ENCODE results near the gene RTN4R.
"Not testable (repeated sequence)": the region's sequence is repeated elsewhere in the genome, so short reads cannot be mapped to it uniquely, and the experiment has no call there.

The RTN4R gene

DNA sequence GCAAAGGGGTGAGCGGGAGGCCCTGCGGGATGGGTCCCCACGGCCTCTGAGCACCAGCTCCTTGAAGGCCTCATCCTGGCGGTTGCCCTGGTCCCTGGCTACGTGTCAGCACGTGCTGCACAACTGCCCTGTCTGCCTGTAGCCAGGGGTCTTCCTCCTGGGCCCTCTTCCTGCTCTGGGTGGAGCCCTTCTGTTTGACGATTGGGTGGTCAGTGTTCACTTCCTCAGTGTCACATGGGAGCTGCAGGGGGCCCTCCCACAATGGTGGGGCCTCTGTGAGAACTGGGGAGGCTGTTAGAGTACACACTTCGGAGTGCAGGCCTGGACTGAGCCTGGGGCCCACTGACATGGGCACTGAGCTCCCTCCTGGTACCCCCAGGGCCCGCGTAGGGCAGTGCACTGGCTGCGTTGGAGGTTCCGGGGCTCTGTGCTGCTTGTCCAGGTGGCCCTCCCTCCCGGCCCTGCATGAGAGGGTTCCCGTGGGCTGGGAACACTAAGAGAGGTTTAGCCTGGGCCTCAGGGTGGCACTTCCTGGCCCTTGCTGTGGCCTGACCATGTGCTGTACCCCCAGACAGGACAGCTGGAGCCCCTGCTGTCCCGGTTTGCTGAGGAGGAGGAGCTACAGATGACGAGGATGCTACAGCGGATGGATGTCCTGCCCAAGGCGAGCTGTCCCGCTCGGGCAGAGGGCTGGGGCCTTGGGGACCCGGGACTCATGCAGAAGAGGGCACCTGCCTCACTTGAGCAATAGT, 38.0 kb upstream of the RTN4R start:
- peak; percentile 30 for DNase-seq

DNA sequence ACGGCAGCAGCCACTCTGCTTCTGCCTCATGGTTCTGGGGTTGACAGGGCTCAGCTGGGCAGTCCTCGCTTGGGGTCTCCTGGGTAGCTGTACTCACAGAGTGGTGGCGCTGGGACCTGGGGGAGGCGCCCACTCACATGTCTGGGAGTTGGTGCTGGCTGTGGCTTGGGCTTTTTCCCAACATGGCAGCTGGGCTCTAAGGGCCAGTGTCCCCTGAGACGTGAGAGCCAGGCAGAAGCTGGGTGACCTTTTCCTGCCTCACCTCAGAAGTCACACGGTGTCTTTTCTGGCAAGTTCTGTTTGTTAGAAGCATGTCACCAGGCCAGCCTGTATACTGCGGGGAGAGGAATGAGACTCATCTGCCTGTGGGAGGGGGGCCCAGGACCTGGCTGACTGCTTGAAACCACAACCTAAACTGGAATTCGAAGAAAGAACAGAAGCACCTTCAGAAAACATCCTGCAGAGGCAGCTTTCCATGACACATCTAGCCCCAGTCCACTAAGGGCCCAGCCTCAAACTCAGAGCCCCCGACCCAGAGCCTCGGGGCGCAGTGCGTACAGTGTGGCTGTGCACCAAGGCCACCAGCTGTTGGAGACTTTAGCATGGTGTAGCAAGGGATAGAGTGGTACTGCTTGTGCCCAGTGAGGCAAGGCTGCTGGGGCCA, 37.2 kb upstream of the RTN4R start:
- not testable (repeated sequence) for DNase-seq

DNA sequence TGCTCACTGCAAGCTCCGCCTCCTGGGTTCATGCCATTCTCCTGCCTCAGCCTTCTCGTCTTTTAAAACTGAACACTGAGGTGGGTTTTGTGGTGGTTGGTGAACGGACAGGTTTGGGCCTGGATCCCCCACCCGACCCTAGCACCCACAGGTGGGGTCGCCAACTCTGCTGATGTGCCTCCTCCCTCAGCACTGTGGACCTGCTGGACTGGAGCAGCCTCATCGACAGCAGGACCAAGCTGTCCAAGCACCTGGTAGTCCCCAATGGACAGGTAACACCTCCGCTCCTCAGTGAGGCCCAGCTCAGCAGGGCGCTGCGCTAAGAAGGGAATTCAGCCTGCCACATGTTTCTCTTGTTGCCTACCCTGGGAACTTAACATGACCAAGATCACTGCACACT, 36.5 kb upstream of the RTN4R start:
- DNase-seq, result no peak

DNA sequence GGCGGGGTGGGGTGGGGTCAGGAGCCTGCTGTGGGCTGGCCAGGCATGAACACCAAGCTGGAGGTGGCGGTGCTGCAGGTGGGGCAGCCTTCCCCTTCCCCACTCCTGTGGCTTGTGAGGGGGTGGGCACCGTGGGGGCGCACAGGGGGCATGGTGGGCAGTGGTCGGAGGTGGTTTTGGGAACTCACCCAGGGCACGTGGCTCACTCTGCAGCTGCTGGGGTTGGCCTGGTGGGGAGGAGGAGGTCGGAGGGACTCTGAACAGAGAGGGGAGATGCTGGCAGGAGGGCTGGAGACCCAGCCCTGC, 35.1 kb upstream of the RTN4R start:
- not testable (repeated sequence) for DNase-seq

DNA sequence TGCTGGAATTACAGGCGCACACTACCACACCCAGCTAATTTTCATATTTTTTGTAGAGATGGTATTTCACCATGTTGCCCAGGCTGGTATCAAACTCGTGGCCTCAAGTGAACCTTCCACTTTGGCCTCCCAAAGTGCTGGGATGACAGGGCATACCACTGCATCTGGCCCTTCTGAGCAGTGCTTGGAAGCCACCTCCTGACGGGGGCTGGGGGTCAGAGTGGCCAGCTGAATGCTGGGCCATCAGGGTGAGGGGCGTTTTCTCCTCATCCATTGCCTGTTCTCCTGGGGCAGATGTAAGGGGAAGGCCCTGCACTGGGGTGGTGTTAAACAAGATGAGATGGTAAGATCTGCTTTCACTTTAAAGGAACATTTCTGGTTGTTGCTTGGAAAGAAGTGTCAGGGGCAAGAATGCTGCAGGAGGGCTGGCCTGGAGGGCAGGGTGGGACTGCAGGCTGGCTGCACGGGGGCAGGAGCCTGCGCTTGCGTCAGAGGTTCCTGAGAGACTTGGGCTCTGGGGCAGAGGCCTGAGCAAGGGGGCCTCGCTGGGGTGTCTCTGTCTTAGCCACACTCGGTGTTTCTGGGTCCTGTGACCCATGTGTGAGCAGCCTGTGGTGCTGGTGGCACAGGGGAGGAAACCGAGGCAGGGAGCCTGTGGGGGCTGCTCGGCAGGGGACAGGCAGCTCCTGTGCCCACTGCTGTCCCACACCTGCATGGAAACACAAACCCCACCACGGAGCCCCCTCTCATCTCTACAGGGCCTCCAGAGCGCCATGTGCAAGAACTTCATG, 34.5 kb upstream of the RTN4R start:
- no peak for DNase-seq

DNA sequence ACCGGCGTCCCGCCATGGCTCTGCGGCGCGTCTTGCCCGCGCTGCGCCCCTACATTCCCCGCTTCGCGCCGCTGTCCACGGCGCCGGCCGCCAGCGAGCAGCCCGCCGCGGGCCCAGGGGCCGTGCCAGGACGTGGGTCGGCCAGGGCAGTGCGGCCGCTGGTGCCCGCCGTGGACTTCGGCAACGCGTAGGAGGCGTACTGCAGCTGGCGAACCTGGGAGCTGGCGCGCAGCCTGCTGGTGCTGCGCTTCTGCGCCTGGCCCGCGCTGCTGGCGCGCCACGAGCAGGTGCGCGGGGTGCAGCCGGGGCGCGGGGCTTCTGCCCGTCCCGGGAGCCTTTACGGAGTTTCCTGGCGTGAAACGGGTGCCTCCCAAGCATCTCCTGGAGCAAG, 31.6 kb upstream of the RTN4R start:
- no peak for DNase-seq

DNA sequence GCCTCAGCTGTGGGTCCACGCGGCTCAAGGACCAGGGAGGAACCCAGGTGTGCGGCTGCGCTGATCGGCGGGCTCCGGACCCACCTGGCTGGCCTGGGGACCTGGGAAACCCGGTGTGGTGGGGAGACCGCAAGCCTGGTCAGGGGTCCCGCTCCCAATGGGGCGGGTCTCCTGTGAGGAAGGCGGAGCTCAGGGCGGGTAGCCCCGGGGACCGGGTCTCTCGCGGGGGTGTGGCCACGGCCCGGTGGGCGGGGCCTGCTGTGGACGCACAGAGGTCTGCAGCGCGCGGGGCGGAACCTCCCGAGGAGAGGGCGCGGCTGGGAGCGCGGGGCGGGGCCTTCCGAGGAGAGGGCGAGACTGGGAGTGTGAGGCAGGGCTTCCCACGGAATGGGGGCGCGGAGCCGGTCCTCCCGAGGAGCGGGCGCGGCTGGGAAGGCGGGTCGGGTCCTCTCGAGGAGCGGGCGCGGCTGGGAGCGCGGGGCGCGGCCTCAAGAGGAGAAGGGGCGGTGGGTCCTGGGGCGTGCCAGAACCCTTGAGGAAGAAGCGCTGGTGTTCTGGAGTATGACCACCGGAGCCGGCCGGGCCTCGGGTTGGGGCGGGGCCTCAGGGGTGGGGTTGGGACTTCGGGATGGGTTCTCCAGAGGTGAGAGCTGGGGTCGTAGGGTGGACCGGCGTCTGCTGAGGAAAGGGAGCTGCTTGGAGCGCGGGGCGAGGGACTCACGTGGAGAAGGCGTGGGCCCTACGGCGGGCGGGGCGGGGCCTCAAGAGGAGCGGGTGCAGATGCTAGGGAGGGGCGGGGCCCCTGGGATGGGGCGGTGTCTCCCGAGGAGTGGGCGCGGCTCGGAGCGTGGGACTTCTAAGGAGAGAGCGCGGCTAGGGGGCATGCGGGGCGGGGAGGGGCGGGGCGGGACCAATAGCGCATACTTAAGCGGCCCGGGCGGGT, 31.0 kb upstream of the RTN4R start:
- peak; percentile 96 for DNase-seq

DNA sequence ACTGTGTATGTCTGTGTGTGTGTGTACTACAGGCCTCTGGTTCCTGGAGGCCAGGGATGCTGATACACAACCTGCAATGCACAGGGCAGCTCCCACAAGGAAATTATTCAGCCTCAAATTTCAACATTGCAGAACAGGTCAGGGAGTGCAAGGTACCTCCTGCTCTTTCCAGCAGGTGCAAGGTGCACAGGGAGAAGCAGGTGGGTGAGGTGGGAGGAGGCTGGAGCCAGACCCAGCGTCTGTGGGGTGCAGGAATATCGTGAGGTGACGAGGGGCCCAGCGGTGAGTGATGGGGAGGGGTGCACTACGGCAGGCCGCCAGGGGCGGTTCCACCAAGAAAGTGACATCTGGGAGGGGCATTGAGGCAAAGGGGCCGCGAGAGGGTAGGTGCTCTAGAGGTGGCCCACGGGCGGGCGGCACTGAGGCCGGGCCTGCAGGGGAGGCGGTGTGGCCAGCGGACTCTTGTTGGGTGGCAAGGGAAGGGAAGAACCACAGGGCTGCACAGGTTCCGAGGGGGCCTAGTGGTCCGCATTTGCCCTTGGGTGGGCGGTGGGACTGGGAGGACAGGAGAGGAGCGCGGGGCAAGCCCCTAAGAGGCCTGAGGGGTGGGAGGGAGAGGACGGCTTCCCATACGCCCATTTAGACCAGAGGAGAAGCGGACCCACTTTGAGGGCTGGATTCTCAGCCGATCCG, 30.1 kb upstream of the RTN4R start:
- DNase-seq, result no peak

DNA sequence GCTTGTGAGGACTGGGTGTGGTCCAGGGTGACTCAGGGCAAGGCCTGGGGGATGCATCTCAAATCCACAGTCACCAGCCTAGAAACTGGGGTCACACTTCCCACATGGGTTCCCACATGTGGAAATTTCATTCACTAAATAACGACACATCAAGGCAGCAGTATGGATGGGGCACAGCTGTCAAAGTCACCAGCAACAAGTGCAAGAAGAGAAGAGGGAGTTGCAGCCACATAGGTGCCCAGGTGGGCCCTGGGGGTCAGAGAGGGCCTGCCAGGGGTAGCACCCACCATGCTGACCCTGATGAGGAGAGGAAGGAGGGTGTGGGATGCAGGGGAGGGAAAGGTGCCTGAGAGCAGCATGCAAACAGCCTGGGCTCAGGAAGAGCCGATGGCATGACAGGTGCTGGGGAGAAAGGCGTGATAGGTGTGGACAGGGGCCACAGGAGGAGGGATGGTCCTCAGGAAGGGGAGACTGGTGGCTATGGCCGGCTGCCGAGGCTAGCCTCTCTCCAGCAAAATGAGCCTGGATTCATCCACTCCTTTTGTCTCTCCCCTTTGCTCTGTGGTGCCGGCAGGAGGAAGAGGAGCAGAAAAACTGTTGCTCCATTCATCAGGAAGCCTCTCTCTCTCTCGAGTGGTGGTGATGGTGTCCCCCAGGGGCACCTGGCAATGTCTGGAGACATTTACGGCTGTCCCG, 29.4 kb upstream of the RTN4R start:
- no peak for DNase-seq

DNA sequence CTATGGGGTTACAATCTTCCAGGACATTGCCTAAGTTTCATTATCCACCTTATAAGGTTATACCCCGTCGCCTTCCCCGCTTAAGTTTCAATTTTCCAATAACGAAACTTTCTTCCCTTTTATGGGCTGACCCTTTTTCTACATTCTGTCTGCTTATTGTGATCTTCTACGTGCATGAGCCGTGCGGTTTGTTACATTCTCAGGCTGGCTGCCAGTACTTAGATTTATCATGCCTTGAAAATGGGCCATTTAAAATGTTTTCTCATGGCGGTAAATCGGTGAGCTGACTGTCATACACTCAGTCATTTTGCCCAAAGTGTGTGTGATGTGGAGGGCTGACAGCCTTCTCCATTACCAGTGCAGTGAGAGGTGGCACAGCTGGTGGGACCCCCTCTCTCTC, 28.5 kb upstream of the RTN4R start:
- DNase-seq, result no peak

DNA sequence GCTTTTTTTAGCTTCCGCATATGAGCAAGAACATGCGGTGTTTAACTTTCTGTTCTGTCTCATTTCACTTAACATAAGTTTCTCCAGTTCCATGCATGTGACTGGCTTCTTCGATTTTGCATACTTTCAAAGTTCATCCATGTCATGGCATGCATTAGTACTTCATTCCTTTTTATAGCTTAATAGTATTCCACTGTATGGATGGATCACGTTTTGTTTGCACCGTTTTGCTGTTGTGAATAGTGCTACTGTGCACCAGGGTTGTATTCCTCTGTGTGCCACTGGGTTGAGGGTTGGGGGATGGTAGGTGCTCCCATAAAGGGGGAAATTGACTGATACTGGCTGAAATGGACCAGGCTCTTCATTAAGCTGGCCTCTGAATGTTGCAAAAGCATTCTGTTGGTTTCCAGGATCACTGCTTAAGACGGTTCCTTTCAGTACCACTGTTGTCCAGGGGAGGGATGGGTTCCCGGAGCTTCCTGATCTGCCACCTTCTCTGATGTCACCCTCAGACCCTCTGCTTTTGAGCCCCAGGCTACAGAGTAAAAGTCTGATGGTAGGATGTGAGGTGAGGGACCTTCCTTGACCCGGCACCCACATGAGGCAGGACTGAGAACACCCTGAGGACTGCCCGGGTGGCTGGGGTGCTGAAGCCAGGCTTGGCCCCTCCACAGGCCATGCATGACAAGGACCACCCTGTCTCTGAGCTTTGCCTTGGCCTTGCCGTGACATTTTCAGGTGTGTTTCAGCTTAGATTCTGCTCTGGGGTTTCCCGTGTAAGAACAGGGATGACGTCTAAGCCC, 27.3 kb upstream of the RTN4R start:
- DNase-seq, result no peak

DNA sequence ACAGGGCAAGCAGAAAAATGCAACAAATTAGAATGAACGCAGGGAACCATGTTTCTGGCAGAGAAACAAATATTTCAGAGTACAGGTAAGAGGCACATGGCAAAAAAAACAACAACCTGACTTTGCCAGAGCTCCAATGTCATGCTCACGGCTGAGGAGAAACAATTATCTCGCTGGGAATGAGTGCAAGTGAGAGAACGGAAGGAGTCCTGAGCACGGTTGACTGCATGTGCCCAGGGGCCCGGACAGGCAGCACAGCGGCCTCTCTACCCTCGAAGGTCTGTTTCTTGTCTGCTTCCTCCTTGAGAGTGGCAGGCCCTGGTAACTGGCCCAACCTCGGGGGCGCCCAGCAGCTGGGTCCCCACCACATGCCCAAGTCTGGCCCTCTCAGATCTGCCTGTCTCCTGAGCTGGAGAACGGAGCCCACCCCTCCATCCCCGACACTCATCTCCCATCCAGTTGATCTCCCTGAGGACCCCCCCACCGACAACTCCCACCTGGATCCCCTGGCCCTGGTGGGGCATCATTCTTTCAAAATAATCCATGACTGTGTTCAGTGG, 24.6 kb upstream of the RTN4R start:
- DNase-seq, result no peak

DNA sequence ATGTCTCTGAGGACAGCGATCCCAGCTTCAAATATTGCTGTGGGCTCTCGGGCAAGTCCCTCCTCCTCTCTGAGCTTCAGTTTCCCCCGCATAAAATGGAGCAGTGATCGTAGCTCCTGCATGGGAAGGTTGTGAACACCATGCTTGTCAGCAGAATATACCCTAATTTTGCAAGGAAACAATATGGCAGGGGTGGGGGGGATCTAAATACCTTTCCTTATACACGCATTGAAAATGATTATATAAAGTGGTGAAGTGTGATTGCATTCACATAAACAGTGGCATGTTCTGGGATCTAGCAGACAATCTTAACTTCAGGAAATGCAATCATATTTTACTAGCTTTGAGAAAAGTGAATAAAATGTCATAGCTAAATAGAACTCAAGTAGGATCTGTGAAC, 24.0 kb upstream of the RTN4R start:
- no peak for DNase-seq

DNA sequence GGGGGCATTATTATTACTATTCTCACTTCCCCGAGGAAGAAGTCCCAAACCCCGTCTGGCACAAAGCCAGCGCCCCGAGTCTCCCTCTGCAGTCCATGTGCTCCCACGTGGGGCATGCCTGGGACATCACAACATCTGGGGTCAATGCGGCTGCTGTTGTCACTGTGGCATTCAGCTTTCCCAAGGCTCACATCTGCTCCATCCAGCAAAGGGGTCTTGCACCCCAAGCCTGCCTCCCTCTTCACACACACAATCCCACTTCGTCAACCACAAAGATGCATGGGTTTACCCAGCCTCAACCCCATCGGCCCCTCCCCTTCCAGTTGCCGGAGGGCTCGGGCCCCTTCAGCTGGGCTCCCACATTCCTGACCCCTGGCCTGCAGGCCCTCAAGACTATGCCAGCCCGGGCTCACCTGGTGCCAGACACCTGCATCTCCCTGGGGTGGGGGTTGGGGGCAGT, 23.5 kb upstream of the RTN4R start:
- no peak for DNase-seq

DNA sequence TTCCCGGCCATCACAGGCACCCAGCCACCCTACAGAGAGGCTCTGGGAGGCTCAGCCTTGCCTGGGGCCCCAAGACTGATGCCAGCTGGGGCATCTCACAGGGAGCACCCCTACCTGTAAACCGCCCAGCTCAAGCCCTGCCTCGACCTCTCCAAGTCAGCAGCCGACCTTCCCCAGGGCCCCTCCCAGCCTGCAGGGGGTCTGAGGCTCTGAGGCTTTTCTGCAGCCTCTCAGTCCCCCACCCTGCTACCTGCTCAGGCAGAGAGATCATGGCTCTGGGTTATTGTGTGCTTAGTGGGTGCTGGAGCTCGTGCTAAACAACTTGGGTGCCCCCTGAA, 23.1 kb upstream of the RTN4R start:
- DNase-seq, result no peak

DNA sequence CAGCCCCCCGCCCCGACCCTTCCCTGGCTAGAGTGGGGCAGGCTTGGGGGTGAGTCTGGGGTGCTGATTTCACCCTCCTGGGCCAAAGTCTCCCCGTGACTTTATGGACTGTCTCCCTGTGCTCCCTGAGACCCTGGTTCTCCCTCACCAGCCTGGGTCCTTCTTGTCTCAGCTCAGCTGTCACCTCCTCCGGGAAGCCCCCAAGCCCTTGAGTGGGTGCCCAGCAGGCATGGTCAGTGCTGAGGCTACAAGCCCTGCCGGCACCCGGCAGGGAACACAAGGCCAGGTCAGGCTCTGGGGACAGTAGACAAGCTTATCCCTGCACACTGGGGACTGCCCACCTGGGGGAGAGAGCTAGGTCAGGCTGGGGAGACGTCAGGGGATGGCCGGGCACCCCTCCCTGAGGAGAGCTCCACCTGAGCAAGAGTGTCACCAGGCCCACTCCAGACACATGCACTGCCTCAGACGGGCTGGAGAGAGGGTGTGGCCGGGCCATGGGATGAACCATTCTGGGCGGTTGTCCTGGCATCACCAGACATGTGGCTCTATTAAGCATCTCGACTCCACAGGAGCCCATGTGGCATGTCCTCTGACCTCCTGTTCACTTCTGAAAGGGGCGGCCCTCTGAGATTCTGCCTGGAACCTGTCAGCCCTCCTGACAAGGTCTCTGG, 22.6 kb upstream of the RTN4R start:
- DNase-seq, result no peak

DNA sequence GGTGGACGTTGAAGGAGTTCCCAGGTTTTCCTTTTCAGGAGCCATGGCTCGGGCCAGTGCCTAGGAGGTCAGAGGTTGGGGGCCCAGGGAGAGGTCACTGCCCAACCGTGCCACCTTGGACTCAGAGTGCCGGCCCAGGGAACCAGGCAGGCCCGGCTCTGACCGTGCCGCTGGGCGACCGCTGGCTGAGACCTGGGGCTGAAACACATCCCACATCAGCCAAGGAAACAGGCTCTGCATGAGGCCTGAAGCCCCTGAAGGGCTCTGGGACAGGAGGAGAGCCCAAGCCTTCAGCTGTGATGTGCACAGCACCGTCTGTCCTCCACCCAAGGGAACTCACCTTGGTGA, 21.9 kb upstream of the RTN4R start:
- no peak for DNase-seq

DNA sequence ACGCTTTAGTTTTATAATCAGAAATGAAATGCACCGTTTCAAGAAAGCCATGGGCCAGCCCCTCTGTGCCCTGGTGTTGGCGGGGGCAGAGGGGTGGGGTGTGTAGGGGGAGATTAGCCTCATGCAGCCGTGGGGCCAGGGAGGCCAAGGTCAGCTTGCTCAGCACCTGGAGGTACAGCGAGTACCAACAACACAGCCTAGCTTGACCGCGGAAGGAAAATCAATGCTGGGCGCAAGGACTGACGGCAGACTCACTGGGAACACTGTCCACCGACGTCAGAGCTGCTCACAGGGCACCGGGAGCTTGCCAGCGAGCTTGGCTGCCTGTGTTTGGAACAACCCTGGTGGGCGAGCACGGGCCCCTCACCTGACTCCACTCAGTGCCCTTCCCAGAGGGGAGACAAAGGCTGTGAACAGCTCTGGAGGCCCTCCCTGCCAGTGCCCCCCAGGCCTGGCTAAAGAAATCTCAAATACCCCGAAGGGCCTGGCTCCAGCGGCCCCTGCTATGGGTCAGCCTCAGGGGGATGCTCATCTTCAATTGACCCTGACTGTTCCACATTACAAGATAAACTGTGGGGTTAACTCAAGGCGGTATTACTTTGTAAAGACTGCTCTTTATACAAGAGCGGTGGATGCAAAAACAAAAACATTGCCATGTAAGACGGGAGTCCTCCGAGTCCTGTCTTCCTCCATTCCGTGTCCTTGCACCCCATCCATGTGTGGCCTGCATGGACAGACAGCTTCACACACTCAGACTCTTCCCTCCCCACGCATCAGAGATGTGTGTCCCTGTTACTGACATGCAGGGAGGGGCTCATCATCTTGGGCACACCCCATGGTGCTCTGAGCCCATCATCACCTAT, 21.3 kb upstream of the RTN4R start:
- DNase-seq, result not testable (repeated sequence)
